Hepatocyte (in vitro differentiated cells): ENCODE data around the gene DCAF7.

ENCODE experiments used
- EZH2phosphoT487 ChIP-seq: fragments of 200-600 bp; sonication (generic); IDR thresholded peaks from one replicate; pipeline ENCODE4 v1.6.1; 2018; ENCODE audit warnings: antibody characterized with exemption, mild to moderate bottlenecking, low read depth, moderate library complexity; ENCODE audit not compliant: unreplicated experiment, severe bottlenecking
- TF ChIP-seq, protein P1 (sequence below): fragments of 200-600 bp; sonication (generic); IDR thresholded peaks from 2 replicates; pipeline ENCODE4 v1.5.1; 2016; ENCODE audit warnings: antibody characterized with exemption, mild to moderate bottlenecking; ENCODE audit not compliant: poor library complexity

DNA sequence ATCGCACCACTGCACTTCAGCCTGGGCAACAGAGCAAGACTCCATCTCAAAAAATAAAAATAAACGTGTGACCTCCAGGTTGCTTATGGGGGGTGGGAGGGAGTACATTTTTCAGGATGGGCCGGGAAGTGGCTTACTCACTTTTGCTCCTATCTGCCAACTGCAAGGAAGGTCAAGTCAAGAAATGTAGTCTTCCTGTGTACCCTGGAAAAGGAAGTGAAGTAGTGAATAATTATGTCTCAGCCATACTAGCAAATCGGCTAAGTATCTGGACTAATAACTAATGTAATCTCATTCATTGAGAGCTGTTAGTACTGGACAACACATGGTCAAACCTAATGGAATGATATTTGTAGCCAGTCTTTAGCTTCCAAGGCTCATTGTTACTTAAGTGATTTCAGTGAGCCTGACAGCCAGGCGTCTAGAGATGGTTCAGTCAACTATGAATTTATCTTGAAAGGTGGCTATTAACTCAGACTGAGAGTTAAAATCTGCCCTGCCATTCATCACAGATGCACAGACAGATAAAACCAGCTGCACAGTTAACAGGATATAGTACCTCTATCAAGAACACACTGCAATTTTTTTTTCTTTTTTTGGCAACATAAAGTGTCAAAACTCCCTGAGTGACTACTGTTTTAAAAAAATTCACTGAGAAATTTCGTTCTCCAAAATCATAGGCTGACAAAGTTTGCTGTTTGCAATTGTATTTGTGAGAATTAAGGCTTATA lies 46.7 kb downstream of the DCAF7 start:
- TF ChIP-seq, protein P1, sequence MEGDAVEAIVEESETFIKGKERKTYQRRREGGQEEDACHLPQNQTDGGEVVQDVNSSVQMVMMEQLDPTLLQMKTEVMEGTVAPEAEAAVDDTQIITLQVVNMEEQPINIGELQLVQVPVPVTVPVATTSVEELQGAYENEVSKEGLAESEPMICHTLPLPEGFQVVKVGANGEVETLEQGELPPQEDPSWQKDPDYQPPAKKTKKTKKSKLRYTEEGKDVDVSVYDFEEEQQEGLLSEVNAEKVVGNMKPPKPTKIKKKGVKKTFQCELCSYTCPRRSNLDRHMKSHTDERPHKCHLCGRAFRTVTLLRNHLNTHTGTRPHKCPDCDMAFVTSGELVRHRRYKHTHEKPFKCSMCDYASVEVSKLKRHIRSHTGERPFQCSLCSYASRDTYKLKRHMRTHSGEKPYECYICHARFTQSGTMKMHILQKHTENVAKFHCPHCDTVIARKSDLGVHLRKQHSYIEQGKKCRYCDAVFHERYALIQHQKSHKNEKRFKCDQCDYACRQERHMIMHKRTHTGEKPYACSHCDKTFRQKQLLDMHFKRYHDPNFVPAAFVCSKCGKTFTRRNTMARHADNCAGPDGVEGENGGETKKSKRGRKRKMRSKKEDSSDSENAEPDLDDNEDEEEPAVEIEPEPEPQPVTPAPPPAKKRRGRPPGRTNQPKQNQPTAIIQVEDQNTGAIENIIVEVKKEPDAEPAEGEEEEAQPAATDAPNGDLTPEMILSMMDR = no peak
- TF ChIP-seq EZH2phosphoT487 = no peak
